Lower lobe of right lung (tissue), 2 donors: ENCODE measurements around the gene METTL3. TPM values are rescaled to one million over a fixed set of nuclear protein-coding genes. Genes with fewer than 3 reads are reported as not detected.
A peak's percentile ranks its signal among the peaks of the same experiment; 100 is the strongest.

Experiments
- ATAC-seq, 2 donors: fragments of 200-7000 bp; cut with Tn5 transposase; one replicate each; pipeline ENCODE4 v1.9.1; 2020 to 2022; ENCODE audit warnings: mild to moderate bottlenecking in 2 of 2, moderate library complexity in 2 of 2
- DNase-seq: peaks from one replicate; pipeline ENCODE4 v3.0.0-alpha.2; 2020
- H3K27ac ChIP-seq: fragments of 200-600 bp; one replicate; pipeline ENCODE4 v1.8.0; 2022
- H3K27me3 ChIP-seq: fragments of 200-600 bp; one replicate; pipeline ENCODE4 v1.8.0; 2022; ENCODE audit warnings: low read depth
- H3K36me3 ChIP-seq: fragments of 200-600 bp; one replicate; pipeline ENCODE4 v1.8.0; 2022; ENCODE audit warnings: mild to moderate bottlenecking
- H3K4me1 ChIP-seq: fragments of 200-600 bp; one replicate; pipeline ENCODE4 v1.8.0; 2022
- H3K4me3 ChIP-seq: fragments of 200-600 bp; one replicate; pipeline ENCODE4 v1.8.0; 2022; ENCODE audit warnings: mild to moderate bottlenecking
- H3K9me3 ChIP-seq: fragments of 200-600 bp; one replicate; pipeline ENCODE4 v1.8.0; 2022
- intact Hi-C: fragments of 100-400 bp; cut with DNase I; formaldehyde crosslinking; loops from one replicate; pipeline ENCODE4 v1.11.0; 2022
- total RNA-seq: library from RNA; stranded (reverse); fragmentation: NEBNext Ultra II Directional; extraction: Animal tissue kit (Norgen Biotek cat#: 25700); gene quantifications from one replicate; pipeline ENCODE4 v1.2.1, GENCODE V29; 2021
- TF ChIP-seq, protein P1 (sequence below): fragments of 200-600 bp; IDR thresholded peaks from one replicate; pipeline ENCODE4 v1.8.0; 2022; ENCODE audit warnings: antibody characterized with exemption, mild to moderate bottlenecking
- donor health status: DM: no; HTN: yes; CAD: no; lungs with severe emphysema.

The METTL3 gene
- total RNA-seq, 1 donor from 2014 or later, result 47.8 TPM

DNA sequence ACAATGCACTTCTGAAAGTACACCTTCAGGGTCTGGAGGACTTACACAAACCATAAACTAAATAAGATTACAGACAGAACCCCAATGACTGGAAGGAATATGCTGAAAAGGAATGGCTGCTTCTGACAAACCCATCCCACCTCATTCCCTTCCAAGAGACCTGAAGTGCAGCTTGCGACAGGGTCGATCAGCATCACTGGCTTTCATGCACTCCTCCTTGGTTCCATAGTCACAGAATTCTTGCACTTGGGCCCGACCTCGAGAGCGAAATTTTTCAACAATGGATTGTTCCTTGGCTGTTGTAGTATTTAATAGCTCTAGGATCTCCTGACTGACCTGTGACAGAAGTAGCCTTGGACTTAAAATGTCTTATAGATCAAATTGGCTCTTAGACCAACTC lies 9.6 kb downstream of the METTL3 start:
- Histone ChIP-seq H3K9me3 (no peaks in the 10 kb centered on the region), H3K4me1 (peaks cover 4% of the 10 kb centered on the region), H3K36me3 (peaks cover 79% of the 10 kb centered on the region), H3K27me3 (no peaks in the 10 kb centered on the region), H3K4me3 (no peak overlapping the region), H3K27ac (no peak overlapping the region)
- ATAC-seq (no peak), DNase-seq (no peak)
- TF ChIP-seq, protein P1, sequence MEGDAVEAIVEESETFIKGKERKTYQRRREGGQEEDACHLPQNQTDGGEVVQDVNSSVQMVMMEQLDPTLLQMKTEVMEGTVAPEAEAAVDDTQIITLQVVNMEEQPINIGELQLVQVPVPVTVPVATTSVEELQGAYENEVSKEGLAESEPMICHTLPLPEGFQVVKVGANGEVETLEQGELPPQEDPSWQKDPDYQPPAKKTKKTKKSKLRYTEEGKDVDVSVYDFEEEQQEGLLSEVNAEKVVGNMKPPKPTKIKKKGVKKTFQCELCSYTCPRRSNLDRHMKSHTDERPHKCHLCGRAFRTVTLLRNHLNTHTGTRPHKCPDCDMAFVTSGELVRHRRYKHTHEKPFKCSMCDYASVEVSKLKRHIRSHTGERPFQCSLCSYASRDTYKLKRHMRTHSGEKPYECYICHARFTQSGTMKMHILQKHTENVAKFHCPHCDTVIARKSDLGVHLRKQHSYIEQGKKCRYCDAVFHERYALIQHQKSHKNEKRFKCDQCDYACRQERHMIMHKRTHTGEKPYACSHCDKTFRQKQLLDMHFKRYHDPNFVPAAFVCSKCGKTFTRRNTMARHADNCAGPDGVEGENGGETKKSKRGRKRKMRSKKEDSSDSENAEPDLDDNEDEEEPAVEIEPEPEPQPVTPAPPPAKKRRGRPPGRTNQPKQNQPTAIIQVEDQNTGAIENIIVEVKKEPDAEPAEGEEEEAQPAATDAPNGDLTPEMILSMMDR, result no peak
- intact Hi-C loops, result no loop called here

DNA sequence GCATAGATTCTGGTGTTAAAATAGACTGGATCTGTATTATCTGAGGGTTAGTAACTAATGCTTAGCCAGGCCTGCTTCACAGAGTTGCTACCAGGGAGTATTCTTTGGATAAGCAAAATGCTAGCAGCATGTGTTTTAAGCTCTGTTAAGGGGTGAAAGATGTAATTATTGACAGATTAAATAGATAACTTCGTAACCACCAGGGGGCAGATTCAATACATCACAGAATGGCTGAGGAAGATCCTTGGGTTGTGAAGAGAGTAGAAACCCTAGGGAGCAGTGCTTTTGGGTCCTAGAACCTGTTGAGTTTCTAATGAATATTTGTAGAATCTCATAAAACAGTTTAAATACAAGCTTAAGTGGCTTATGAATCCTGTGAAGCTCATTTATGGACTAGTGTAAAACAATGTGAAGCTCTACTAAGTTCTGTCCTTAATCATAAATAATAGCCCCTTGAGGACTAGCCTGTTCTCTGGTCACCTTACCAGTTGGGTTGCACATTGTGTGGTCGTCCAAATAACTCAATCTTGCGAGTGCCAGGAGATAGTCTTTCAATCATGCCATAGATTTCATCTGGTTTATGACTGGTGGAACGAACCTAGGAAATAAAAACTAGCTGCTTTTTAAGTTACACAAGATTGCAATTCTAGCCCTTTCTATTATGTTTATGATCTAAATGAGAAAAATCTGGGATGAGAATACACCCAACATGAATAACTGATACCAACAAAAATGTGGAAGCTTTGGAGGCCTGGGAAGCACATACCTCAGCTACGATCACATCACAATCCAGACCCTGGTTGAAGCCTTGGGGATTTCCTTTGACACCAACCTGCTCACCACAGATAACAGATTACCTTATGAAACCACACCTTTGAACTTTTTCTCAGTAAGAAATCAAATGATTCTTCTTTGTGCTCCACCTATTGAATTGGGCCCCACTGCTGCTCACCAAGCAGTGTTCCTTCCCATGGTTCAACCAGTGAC lies 12.3 kb downstream of the METTL3 start:
- no peaks in the 10 kb centered on the region for H3K9me3 ChIP-seq
- no peaks in the 10 kb centered on the region for H3K27me3 ChIP-seq
- H3K4me3 ChIP-seq, result no peak overlapping the region
- intact Hi-C loops, result no loop called here
- H3K27ac ChIP-seq, result peak overlapping the region; percentile 2
- DNase-seq (no peak), ATAC-seq (peak; percentile 29 to 51)
- peaks cover 99% of the 10 kb centered on the region for H3K36me3 ChIP-seq
- H3K4me1 ChIP-seq, result peaks cover 6% of the 10 kb centered on the region
- TF ChIP-seq, protein P1, result peak; percentile 42

DNA sequence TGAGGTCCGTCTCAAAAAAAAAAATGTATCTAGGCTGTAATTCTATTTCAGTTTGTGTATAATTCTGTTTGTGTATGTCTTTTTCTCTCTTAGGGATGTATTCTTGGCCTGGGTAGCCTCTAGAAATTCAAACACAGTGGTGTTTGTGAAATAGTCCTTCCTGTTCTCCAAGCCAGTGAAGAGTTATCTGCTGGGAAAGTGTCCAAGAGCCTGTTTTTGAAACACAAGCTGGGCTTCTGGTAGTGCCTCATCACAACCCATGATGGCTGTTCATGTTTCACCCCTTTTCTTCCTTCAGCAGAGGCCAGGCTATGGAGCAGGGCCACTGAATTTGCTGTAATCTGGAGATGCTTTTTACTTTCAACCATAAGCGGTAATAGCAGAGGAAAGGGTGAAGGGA lies 14.7 kb downstream of the METTL3 start:
- Histone ChIP-seq H3K9me3 (no peaks in the 10 kb centered on the region), H3K4me1 (peaks cover 6% of the 10 kb centered on the region), H3K4me3 (no peak overlapping the region), H3K27me3 (no peaks in the 10 kb centered on the region), H3K27ac (peak overlapping the region; percentile 54), H3K36me3 (peaks cover 100% of the 10 kb centered on the region)
- no peak for DNase-seq
- TF ChIP-seq, protein P1, result no peak
- intact Hi-C loops, result no loop called here
- peak; percentile 34 to 41 for ATAC-seq

DNA sequence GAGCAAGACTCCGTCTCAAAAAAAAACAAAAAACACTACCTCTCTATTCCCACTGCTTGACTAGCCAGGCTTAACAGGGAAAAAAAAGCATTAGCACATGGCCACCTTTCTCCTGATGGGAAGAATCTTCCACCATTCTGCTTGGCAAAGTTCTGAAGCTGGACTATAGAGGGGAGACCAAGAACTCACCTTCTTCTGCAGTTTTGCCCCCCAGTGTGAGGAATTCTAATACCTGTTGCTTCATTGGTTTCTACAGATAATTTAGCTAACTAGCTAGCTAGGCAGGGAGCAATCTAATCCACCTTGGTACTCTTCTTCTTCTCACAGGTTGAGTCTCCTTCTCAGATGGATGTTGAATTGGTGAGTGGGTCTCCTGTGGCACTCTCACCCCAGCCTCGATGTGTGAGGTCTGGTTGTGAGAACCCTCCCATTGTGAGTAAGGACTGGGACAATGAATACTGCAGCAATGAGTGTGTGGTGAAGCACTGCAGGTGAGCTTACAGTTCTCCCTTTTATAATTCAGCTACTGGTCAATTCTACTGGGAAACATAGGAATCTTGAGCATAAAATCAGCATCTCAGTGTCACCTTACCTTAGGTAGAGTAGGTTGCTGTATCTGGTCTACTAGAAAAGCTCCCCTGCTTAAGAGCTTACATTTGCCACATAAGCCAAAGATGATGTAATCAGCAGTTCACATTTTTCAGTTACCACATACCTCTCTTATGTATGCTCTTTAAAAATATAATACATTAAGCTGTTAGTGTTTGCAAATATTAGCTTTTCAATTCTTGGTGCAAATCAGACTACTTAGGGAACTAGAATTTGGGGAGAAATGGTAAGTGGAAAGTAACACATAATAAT lies 16.0 kb downstream of the METTL3 start:
- Histone ChIP-seq H3K27ac (peak overlapping the region; percentile 54), H3K4me3 (no peak overlapping the region), H3K36me3 (peaks cover 100% of the 10 kb centered on the region), H3K27me3 (no peaks in the 10 kb centered on the region), H3K4me1 (peaks cover 6% of the 10 kb centered on the region), H3K9me3 (no peaks in the 10 kb centered on the region)
- intact Hi-C loops, result no loop called here
- ATAC-seq, result peak; percentile 81 to 91
- TF ChIP-seq, protein P1, result no peak
- DNase-seq, result no peak

DNA sequence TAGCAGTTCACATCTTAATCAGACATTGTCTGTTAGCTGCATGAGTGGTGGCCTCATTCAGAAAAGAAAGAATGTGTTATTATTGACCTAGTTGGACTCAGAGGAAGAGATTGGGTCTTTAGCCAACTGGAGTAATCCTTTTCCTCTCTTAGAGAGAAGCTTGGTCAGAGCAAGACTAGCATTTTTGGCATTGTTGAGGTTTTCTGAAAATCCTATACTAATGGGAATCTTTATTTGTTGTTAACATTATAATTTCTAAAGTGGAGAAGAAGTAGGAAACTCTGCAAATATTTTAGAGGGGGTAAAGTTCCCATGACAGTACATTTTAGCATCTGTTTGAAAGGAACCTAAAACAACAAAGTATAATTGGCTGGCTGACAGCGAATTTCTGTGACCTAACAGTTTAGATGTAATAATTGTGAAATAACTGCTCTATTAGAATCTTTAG lies 24.5 kb downstream of the METTL3 start:
- Histone ChIP-seq H3K4me3 (no peak overlapping the region), H3K27me3 (no peaks in the 10 kb centered on the region), H3K27ac (no peak overlapping the region), H3K36me3 (peaks cover 60% of the 10 kb centered on the region), H3K9me3 (no peaks in the 10 kb centered on the region), H3K4me1 (no peaks in the 10 kb centered on the region)
- intact Hi-C loops, result no loop called here
- ATAC-seq (no peak), DNase-seq (no peak)
- TF ChIP-seq, protein P1, result no peak
